Endometrial microvascular endothelial cells (primary cell): ENCODE data around the gene IL17RD. TPM values are rescaled to one million over a fixed set of nuclear protein-coding genes. Genes with fewer than 3 reads are reported as not detected.

Source experiments
- in situ Hi-C: cut with HindIII; loops from 2 replicates; pipeline ENCODE4 v1.10.0; 2017; ENCODE audit warnings: low sequenced_read_pairs, low pct_unique_long_range_greater_than_20kb; ENCODE audit errors: inconsistent ontology term
- total RNA-seq: library from RNA; depleted of rRNA; stranded (reverse); fragments of >200 nt; gene quantifications from one replicate; pipeline ENCODE4 v1.2.3, GENCODE V29; 2015; ENCODE audit errors: inconsistent ontology term

Gene IL17RD
- total RNA-seq, 1 donor from 2014 or later = 1.6 TPM

- in situ Hi-C loops = no loop called here
These were observed 24.3 kb downstream of the IL17RD start for GRCh38 chr3:57140894-57141293.

- in situ Hi-C loops = no loop called here
These were observed 29.0 kb downstream of the IL17RD start for GRCh38 chr3:57135964-57136719.

GRCh38 chr3:57133157-57133556 lies 32.0 kb downstream of the IL17RD start:
- in situ Hi-C loops = no loop called here

DNA sequence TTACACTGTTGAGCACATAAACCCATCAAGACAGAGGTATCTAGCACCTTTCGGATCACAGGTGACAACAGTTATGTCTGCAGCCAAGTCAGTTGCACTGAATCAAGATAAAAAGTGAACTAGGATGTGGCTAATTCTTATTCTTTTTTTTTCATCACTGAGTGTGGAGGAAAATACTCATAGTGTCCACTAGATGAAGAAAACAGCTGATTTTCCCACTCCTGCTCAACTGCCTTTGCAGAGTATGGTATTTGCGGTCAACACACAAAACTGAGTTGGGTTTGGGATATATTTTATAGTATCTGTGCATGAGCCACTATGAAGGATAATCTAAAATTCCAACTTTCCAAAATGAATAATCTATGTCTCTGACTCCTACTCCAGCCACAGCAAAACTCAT lies 32.5 kb downstream of the IL17RD start:
- in situ Hi-C loops = no loop called here

GRCh38 chr3:57131210-57131588 lies 34.0 kb downstream of the IL17RD start:
- in situ Hi-C loops = no loop called here

GRCh38 chr3:57130571-57131209 lies 34.5 kb downstream of the IL17RD start:
- in situ Hi-C loops = no loop called here

GRCh38 chr3:57128826-57129667 lies 36.1 kb downstream of the IL17RD start:
- in situ Hi-C loops = no loop called here

DNA sequence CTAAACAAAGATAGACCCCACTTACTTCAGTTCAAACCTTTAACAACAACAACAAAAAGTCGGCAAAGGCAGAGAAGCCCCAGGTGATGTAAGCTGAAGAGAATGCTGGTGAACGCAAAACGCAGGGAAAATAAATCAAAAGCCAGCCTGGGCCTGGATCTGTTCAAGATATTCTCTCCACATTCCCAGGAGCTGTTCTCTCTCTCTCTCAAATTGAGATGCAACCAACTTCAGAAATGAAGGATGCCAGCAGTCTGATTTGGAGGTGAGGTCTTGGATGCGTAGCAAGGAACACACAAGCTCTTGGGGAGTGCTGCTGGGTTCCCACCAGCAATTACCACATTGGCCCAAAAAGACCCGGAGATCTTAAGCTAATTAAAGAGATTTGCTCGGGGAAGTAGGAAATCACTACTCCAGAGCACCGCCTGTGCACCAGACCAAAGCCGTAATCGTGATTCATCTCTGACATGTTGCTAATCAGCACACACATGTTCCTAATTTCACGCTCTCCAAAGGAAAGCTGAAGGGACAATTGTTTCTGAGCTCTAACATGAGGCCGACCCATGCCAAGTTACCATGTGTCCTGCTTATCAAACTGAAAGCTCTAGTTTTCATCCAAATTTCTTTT lies 37.1 kb downstream of the IL17RD start:
- in situ Hi-C loops = no loop called here

- in situ Hi-C loops = no loop called here
These were observed 38.9 kb downstream of the IL17RD start for GRCh38 chr3:57126244-57126643.

DNA sequence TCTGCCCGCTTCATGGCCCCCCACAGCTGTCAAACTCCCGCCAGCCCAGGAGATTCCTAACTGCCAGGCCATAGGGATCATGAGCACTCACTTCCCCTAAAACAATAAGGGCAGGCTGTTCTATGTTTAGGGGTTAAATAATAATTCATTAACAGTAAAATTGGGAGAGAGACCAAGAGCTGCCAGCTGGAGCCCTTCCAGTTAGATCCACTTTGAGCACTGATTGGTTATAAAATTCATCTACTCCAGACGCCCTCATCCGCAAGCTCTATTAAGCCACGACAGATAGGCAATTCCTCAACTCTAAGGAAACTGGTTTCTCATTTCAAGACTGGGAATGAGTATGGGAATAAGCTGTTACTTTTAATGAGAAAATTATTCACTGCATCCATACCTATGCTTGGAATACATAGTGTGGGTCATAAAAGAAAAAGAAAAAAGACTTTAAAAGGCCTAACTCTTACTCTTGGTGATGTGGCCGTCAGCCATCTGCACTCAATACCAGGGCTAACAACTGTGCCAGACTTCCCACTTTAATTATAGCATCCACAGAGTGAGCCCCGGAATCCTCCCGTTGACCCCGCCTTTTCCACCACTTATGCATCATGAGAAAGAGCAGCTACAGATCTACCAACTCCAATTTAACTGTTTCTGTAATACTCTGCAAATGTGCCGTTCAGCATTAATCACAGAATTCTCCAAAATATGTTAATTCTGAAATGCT lies 44.5 kb downstream of the IL17RD start:
- in situ Hi-C loops = no loop called here

DNA sequence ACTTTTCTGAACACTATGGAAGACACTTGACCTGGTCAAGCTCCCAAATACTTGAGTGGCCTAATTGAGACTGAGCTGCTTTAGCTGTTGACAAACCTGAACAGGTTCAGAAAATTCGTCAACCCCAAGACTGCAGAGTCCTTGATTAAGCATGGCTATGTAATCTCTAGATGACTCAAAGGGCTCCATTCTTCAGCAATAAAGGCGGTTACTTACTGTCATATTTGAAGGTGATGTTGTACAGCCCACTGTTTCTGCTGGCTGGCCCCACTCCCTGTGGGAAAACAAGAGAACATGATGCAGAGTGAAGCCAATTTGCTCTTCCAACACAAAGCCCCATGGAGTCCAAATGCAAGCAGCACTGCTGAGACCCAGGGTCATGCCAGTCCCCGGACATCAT lies 45.1 kb downstream of the IL17RD start:
- in situ Hi-C loops = no loop called here

GRCh38 chr3:57118254-57118653 lies 46.9 kb downstream of the IL17RD start:
- in situ Hi-C loops = no loop called here

- in situ Hi-C loops = no loop called here
These were observed 48.7 kb downstream of the IL17RD start for GRCh38 chr3:57116501-57116900.

GRCh38 chr3:57112206-57112605 lies 52.9 kb downstream of the IL17RD start:
- in situ Hi-C loops = no loop called here

DNA sequence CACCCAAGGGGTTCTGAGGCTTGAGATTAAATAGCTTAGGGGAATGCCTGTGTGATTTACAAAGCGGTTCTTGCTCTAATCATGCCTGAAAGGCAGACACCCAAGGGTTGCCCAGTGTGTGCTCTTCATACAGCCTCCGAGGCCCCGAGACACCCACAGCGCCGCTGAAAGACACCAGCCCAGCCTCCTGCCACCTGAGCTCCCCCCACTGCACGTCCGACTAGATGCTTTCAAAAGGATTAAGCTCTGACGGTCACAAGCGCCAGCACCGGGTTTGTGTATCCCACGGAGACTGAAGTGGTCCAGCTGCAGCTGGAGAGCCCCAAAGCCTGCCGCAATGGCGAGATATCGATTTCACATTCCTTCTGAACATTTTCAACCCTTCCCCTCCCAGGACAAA lies 54.4 kb downstream of the IL17RD start:
- in situ Hi-C loops = no loop called here

GRCh38 chr3:57110214-57110613 lies 54.9 kb downstream of the IL17RD start:
- in situ Hi-C loops = no loop called here

DNA sequence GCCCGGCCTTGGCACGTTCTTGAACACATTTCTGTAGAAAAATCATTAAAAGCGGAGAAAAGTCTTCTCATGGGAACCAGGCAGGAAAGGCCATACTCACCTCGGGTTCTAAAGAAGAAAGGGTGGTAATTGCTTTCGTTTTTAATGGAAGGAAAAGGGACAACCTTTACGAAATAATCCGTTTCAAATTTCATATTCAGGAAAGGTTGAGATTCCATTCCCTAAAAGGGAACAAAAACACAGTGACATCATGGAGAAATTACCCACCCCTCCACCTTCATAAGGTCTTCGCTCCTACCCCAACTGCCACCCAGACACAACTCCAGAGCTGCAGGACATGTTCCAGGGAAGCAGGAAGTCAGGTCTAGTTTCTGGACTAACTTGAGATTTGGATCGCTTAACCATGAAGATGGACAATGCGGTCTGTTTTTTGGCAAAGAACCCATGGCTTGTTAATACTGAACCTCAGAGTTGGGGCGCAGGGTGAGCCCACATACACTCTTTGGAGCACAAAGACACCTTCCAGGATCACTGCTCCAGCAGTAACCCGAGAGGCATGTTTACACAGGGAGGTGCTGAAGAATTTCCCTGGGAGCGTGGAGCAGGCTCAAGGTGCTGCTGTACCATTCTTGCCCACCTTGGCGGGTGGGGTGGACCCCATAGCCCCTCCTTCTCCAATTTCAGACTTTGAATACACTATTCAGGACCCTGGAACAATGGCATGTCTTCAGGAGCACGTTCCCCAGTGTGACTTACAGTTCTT lies 55.5 kb downstream of the IL17RD start:
- in situ Hi-C loops = no loop called here

GRCh38 chr3:57108684-57109083 lies 56.5 kb downstream of the IL17RD start:
- in situ Hi-C loops = no loop called here
